ENCODE data around the gene LRRC46.

LRRC46 gene

GRCh38 chr17:47810200-47810821 lies 21.2 kb upstream of the LRRC46 start:
- no peak for DNase-seq

GRCh38 chr17:47810901-47811635 lies 20.4 kb upstream of the LRRC46 start:
- no peak for DNase-seq

- no peak for DNase-seq
These were observed 19.8 kb upstream of the LRRC46 start for GRCh38 chr17:47811709-47812108.

GRCh38 chr17:47812146-47812920 lies 19.1 kb upstream of the LRRC46 start:
- DNase-seq = no peak

GRCh38 chr17:47813077-47813476 lies 18.4 kb upstream of the LRRC46 start:
- no peak for DNase-seq

GRCh38 chr17:47813512-47814031 lies 17.9 kb upstream of the LRRC46 start:
- DNase-seq = no peak

GRCh38 chr17:47815106-47815918 lies 16.2 kb upstream of the LRRC46 start:
- DNase-seq = no peak

- no peak for DNase-seq
These were observed 15.2 kb upstream of the LRRC46 start for GRCh38 chr17:47816111-47816735.

- DNase-seq = no peak
These were observed 14.5 kb upstream of the LRRC46 start for GRCh38 chr17:47816947-47817346.

GRCh38 chr17:47818002-47818695 lies 13.3 kb upstream of the LRRC46 start:
- no peak for DNase-seq

GRCh38 chr17:47819475-47819874 lies 12.0 kb upstream of the LRRC46 start:
- DNase-seq = no peak

GRCh38 chr17:47820033-47820789 lies 11.3 kb upstream of the LRRC46 start:
- no peak for DNase-seq

- DNase-seq = no peak
These were observed 10.4 kb upstream of the LRRC46 start for GRCh38 chr17:47821031-47821423.

GRCh38 chr17:47821424-47822391 lies 9.8 kb upstream of the LRRC46 start, which contains the start of gene OSBPL7:
Gene OSBPL7 (minus strand): TSS chr17:47821794. CDS start chr17:47820278, 1,516 bp downstream.
- DNase-seq = peak; percentile 90

GRCh38 chr17:47822785-47823184 lies 8.7 kb upstream of the LRRC46 start:
- no peak for DNase-seq

- DNase-seq = no peak
These were observed 8.0 kb upstream of the LRRC46 start for GRCh38 chr17:47823519-47823918.

GRCh38 chr17:47829870-47830269 lies 1.6 kb upstream of the LRRC46 start:
- no peak for DNase-seq

GRCh38 chr17:47830396-47831002 lies 971 bp upstream of the LRRC46 start:
- no peak for DNase-seq

- DNase-seq = no peak
These were observed 461 bp downstream of the LRRC46 start for GRCh38 chr17:47831934-47832327.
